ENCODE results near the gene PNPO. TPM values are rescaled to one million over a fixed set of nuclear protein-coding genes. Genes with fewer than 3 reads are reported as not detected.

Gene PNPO
- total RNA-seq, 1 donor from 2014 or later: 28.2 TPM

DNA sequence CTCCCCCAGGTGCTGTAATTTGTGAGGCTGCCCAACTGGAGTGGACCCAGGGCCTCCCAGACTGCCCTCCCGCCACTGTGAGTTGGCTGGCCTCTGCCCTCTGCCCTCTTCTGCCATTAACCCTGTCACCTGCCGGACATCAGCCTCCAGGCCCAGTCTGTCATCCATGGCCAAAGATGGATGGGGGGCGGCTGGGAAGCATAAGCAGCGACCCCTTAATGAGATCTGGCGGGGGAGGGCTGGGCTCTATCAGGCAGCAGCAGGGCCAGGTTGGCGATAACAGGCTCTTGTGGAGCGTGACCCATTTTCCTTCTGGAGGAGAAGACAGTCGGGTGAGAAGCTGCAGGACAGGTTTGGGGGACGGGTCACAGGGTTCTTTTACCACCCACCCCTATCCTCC, 54.8 kb downstream of the PNPO start:
- no peak for DNase-seq (ENCODE audit: low spot score)

DNA sequence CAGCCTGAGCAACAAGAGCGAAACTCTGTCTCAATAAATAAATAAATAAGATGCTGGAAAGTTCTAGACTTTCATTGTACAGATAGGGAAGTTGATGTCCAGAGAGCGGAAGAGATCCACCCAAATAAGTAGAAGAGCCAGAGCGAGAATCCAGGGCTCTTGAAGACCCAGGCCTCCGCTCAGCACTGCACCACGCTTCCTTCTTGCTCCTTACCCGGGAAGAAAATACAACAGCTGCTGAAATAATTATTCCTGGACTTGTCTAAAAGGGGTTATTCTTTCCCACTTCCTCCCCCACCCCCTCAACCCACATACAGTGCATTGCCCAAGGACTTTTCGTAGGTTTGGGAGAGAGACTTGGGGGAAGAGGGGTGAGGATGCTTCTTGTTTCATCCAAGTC, 56.2 kb downstream of the PNPO start:
- no peak for DNase-seq (ENCODE audit: low spot score)

DNA sequence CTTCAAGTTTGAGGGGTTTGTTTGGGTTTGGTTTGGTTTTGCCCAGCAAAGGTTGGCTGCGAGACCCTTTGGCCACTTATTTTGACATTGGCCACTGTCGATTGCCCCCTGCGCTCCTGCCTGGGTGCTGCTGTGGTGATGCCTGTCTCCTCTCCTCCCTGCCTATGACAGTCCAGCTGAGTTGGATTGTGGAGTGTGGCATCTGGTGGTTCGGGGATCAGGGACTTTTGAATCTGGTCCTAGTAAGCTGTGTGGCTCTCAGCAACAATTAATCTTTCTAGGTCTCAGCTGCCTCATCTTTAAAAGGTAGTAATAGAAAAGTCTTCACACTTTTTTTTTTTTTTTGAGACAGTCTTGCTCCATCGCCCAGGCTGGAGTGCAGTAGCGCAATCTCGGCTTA, 56.7 kb downstream of the PNPO start:
- no peak for DNase-seq (ENCODE audit: low spot score)

Other genes starting within 250 kb of the PNPO start
- 21.7 TPM for gene TBKBP1, start 247.4 kb upstream of the PNPO start, total RNA-seq
- 0.35 TPM for gene TBX21, start 208.3 kb upstream of the PNPO start, total RNA-seq
- 5.1 TPM for gene OSBPL7, start 119.8 kb upstream of the PNPO start, total RNA-seq
- gene MRPL10, start 110.0 kb upstream of the PNPO start, total RNA-seq: 33.5 TPM
- not detected for gene LRRC46, start 109.9 kb upstream of the PNPO start, total RNA-seq
- 70.6 TPM for gene SCRN2, start 100.3 kb upstream of the PNPO start, total RNA-seq
- 1.9 TPM for gene SP6, start 90.4 kb upstream of the PNPO start, total RNA-seq
- gene SP2, start 45.3 kb upstream of the PNPO start, total RNA-seq: 12.7 TPM
- gene PRR15L, start 16.3 kb downstream of the PNPO start, total RNA-seq: not detected
- gene CDK5RAP3, start 29.5 kb downstream of the PNPO start, total RNA-seq: 105 TPM
- 64.4 TPM for gene COPZ2, start 96.2 kb downstream of the PNPO start, total RNA-seq
- gene NFE2L1, start 106.8 kb downstream of the PNPO start, total RNA-seq: 171 TPM
- gene CBX1, start 159.9 kb downstream of the PNPO start, total RNA-seq: 34.0 TPM
- gene SNX11, start 166.2 kb downstream of the PNPO start, total RNA-seq: 20.7 TPM